Activated T-cell treated with anti-CD3 and anti-CD28 coated beads for 24 hours (primary cell): ENCODE measurements around the gene RTN4.
"Not testable (repeated sequence)": the region's sequence is repeated elsewhere in the genome, so short reads cannot be mapped to it uniquely, and the experiment has no call there.

Experiments used
- DNase-seq: peaks from one replicate; pipeline ENCODE4 v3.0.0-alpha.2; 2020; ENCODE audit warnings: low read depth

Gene RTN4, protein sequence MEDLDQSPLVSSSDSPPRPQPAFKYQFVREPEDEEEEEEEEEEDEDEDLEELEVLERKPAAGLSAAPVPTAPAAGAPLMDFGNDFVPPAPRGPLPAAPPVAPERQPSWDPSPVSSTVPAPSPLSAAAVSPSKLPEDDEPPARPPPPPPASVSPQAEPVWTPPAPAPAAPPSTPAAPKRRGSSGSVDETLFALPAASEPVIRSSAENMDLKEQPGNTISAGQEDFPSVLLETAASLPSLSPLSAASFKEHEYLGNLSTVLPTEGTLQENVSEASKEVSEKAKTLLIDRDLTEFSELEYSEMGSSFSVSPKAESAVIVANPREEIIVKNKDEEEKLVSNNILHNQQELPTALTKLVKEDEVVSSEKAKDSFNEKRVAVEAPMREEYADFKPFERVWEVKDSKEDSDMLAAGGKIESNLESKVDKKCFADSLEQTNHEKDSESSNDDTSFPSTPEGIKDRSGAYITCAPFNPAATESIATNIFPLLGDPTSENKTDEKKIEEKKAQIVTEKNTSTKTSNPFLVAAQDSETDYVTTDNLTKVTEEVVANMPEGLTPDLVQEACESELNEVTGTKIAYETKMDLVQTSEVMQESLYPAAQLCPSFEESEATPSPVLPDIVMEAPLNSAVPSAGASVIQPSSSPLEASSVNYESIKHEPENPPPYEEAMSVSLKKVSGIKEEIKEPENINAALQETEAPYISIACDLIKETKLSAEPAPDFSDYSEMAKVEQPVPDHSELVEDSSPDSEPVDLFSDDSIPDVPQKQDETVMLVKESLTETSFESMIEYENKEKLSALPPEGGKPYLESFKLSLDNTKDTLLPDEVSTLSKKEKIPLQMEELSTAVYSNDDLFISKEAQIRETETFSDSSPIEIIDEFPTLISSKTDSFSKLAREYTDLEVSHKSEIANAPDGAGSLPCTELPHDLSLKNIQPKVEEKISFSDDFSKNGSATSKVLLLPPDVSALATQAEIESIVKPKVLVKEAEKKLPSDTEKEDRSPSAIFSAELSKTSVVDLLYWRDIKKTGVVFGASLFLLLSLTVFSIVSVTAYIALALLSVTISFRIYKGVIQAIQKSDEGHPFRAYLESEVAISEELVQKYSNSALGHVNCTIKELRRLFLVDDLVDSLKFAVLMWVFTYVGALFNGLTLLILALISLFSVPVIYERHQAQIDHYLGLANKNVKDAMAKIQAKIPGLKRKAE

DNA sequence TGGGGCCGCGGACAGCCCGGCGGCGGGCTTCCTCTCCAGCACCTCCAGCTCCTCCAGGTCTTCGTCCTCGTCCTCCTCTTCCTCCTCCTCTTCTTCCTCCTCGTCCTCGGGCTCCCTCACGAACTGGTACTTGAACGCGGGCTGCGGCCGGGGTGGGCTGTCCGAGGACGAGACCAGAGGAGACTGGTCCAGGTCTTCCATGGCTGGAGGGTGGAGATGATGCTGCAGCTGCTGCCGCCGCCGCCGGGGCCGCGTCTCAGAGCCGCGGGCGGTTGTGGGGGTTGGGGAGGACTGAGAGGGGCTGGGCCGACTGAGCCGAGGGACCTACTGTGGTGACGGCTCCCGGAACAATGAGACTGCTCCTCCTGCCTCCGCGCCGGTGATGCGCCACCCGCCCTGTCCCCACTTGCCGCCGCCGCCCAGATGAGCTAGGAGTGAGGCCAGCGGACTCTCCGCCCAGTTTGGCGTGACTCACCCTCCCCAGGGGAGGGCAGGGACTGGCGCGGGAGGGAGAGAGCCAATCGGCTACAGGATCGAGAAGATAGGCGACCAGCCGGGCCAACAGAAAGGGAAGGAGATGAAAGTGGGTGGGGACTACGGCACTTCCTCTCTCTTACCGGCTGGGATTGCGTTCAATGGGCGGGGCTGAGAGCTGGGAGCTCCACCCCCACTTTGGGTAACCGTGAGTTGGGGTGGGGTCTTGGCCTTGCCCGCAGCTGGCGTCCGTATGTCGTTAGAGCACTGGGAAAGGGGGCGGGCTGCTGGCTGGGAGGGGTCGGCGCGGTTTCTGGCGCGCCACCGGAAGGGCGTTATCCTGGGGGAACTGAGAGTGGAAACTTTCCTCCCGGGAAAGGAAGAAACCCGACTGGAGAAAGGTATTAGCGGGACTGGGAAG, at the start of gene RTN4:
RTN4 (minus strand) TSS at position 352 of the 895 bp plus-strand sequence; CDS start at position 201, 151 bp downstream.
- peak; percentile 99 for DNase-seq

DNA sequence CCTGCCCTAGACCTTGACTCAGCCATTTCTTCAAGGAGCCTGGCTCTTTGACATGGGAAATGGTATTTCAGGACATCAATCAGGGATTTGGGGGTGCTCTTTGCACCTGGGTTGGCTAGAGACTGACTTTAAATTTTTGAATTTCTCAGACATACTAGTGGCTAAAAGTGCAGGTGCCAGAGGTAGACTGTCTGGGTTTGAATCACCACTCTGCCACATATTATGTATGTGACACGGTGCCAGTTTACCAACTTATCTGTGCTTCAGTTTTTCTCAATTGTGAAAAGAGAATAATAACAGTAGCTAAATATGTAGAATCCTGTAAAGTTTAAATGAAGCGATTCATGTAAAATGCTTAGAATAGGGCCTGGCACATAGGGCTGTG, 49.2 kb upstream of the RTN4 start:
- DNase-seq = no peak

DNA sequence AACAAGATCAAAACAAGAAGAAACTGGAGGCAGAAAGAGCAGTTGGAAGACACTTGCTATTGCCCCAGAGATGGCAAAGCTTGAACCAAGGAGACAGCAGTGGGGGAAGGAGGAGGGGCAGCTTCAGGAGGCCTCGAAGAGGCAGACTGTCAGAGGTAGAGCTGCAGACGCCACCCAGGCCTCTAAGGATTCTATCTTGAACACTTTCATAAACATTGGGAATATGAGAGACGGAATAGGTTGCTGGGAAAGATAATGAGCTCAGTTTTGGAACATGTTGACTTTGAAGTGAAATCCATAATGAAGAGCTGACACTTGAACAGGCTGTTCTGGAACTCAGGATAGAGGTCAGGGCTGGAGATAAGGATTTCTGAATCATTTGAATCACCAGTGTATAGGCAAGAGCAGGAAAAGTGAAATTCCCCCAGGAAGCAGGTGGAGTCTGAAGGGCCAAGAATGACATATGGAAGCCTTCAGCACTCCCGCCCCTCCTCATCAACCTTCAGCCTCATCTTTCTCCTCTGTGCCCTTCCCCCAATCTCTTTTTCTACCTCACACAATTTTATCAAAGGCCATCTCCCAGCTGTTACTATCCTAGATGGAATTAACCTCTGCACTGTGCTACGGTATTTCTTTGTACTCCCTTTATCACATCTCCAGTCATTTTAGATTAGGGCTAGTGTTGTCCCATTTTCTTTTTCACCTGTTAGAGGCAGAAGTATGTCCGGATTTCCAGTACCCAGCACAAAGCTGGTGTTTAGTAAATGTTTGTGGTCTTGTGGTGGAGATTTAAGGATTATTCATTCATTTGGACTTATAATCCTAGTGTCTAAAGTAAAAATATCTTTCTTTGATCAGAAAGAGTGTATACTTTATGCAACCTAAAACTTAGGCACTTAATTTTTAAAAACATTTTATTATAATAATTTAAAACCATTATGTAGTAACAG, 47.5 kb upstream of the RTN4 start:
- no peak for DNase-seq

DNA sequence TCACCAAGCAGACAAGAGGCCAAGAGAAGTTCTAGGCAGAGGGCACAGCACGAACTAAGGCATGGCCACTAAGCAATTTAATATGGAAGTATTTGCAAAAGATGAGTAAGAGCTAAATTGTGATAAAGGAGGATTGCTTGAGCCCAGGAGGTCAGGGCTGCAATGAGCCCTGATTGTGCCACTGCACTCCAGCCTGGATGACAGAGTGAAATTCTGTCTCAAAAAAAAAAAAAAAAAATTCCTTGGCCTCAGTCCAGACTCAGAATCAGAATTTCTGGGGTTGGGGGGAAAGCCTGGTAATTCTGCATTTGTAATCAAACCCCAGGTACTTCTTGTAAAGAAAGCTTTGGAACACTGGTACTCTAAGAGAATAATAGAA, 46.8 kb upstream of the RTN4 start:
- DNase-seq = no peak

DNA sequence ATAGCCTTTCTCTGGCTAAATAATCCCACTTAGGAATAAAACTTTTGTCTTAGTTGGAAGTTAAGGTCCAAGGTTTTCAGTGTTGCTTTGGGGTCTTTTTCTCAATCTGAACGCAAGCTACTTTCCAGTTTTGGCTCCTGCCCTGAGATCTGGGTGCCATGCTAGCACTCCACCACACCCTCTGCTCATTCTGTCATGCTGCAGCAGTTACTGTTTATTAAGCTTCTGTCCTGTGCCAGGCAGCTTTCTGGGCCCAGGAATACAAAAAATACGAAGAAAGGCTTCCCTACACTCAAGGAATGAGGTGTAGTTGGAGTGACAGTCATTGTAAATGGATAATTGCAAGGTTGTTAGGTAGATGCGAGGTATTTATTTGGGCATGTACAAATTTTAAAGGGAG, 46.3 kb upstream of the RTN4 start:
- no peak for DNase-seq

DNA sequence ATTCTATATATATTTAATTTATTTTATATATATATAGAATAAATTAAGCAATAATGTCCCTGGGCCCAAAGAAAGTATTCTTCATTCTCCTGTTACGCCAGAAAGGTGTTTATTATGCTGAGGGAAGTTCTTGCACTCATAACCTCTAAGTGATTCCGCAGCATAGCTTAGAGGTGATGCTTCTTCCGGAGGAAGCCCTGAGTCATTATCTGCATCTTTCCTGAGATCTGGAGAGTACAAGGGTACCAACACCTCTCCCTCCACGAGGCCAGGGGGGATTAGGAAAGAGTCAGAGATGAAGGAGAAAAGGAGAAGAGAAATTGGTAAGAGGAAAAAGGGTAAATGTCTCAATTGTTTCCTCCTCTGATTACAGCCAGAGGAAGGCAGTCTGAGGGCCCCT, 43.1 kb upstream of the RTN4 start:
- no peak for DNase-seq

DNA sequence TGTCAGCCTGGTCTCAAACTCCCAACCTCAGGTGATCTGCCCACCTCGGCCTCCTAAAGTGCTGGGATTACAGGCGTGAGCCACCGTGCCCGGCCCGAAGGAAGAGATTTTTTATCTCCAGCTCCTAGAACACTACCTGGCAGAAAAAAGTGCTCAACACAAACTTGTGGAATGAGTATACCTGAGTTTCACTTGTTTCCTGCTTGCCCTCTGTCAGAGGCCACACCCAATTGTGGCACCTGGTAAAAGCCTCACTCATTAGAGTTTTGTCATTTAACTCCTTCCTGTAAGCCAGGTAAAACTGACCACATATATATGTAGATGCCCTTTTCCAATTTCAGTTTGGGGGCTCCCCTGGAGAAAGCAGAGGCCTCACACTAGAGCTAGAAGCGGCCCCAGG, 42.2 kb upstream of the RTN4 start:
- DNase-seq = no peak

DNA sequence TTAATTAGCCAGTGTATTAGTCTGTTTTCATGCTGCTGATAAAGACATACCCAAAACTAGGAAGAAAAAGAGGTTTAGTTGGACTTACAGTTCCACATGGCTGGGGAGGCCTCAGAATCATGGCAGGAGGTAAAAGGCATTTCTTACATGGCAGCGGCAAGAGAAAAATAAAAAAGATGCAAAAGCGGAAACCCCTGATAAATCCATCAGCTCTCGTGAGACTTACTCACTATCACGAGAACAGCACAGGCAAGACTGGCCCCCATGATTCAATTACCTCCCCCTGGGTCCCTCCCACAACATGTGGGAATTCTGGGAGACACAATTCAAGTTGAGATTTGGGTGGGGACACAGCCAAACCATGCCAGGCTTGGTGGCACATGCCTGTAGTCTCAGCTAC, 41.4 kb upstream of the RTN4 start:
- not testable (repeated sequence) for DNase-seq

DNA sequence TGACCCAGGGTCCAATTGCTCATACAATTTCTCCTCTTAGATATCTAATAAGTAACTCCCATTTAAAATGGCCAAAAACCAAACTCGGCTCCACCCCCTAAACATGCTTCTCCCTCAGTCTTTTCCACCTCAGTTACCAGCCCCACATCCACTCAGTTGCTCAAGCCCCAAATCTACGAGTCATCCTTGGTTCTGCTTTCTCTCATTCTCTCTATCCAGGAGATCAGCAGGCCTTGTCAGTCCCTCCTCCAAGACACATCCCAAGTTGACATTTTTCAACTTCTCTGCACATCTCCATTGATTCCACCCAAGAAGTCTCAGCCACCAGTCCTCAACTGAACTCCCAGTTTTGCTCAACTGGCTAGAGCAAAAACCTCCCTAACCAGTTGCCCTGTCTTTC, 40.5 kb upstream of the RTN4 start:
- no peak for DNase-seq

DNA sequence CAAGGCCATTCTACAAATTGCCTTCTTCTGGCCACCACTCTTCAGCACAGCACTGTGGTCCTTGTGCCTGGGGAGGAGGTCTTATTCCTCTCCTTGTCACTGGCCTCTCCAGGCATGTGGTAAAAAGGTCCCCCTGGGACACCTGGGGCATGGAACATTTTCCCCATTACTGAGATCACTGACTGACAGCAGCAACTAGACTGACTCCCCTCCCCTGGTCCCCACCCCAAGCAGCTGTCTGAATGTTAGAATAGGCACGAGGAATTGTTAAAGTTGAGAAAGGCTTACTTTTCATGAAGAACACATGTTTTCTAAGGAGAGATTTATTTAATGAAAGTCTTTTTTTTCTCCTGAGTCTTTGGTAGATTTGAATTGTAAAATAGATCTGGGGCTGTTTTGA, 39.5 kb upstream of the RTN4 start:
- no peak for DNase-seq

DNA sequence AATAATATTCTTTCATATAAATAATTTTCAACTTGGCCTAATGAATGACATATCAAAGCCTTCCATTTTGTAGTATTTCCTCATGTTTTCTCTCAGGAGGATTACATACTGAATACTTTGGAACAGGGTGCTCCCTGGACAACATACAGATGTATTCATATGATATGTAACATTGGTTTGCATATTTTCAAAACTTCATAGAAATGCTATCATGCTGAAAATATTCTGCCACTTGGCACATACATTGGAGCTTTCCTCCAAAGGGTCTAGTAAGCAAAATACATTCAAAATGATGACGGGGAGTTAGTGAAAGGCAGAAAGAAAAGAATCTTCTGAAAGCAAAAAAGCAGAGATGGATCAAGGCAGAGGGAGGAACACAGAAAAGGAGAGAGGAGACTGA, 38.1 kb upstream of the RTN4 start:
- DNase-seq = no peak

DNA sequence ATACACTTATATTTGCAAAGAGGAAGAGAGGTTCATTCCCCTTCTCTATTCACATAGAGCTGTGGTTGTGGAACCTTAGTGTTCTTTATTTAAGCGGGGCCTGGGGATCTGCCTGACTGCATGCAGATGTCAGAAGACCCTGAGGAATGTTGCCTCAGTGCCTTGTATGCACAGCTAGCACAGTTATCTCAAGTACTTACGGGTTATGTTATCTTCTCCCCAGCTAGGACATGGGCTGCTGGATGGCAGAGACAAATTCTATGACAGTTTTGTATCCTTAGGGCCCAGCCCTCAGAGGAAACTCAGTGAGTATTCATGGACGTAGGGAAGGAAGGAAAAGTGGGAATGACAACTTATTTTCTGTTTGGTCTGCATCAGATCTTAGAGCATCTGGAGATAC, 37.7 kb upstream of the RTN4 start:
- DNase-seq = no peak

DNA sequence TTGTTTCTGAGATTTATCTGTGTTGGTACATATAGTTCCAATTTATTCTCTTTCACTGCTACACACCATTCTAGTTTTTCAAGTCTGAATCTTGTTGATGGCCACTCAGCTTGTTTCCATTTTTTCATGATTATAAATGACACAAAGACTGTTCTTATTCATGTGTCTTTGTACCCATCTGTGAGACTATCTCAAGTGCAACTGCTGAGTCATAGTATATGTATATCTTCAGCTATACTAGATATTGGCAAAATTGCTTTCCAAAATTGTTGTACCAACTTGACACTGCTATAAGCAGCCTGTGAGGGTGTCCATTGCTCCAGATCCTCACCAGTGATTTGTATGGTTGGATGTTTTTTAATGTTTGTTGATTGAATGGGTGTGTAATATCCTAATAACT, 37.2 kb upstream of the RTN4 start:
- DNase-seq = no peak

DNA sequence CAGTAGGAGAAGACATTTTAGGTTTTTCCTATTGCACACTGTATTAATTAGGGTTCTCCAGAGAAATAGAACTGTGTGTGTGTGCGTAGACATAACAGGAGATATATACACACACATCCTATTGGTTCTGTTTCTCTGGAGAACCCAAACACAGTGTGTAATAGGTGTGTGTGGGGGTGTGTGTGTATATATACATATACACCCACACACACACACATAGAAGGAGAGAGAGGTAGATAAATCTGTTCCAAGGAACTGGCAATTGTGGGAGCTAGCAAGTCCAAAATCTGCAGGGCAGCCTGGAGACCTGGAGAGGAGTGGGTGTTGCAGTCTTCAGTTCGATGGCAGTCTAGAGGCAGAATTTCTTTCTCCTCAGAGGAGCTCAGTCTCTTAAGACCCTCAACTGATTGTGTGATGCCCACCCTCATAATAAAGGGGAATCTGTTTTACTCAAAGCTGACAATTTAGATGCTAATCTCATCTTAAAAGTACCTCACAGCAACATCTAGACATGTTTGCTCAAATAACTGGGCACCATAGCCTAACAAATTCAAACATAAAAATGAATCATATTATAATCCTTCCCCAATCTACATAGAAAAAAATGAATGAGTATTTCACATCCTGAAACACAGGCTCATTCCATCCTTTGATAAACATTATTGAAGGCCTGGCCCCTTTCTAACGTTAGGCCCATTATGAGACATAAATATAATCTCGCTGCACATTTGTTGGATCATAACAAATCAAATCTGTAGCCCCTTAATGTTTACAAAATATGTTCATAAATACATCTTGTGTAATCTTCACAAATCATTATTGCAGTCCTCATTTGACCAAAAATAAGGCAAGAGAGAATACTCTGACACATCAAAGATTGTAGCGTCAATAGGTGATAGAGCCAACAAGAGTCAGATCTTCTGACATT, 35.1 kb upstream of the RTN4 start:
- DNase-seq = no peak

DNA sequence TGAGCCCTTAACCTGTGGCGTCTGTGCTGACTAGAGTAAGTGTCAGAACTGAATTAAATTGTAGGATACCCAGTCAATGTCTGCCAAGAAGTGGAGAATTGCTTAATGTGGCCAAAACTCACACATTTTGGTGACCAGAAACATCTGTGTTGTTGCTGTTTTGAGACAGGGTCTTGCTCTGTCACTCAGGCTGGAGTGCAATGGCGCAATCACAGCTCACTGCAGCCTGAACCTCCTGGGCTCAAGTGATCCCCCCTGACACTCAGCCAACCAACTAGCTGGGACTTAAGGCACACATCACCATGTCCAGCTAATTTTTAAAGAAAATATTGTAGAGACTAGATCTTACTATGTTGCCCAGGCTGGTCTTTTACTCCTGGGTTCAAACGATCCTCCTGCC, 34.4 kb upstream of the RTN4 start:
- no peak for DNase-seq

DNA sequence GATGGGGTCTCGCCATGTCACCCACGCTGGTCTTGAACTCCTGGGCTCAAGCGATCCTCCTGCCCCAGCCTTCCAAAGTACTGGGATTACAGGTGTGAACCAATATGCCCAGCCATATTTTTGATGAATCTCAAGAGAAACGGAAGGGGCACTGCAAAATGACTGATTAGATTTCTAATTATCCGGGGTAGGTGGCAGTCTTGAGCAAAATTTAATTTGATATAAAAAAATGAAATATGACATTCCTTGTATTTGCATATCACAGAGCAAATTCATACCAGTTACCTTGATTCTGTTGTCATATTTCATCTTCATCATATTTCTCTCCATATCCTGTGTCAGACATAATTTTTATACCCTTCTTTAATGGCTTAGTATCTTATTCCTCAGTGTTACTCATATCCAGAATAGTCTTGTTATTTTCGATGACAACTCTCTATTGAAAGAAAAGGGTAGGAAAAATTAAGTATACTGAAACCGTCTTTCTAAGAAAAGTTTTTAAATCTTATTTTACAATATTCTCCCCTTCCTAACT, 30.0 kb upstream of the RTN4 start:
- no peak for DNase-seq

DNA sequence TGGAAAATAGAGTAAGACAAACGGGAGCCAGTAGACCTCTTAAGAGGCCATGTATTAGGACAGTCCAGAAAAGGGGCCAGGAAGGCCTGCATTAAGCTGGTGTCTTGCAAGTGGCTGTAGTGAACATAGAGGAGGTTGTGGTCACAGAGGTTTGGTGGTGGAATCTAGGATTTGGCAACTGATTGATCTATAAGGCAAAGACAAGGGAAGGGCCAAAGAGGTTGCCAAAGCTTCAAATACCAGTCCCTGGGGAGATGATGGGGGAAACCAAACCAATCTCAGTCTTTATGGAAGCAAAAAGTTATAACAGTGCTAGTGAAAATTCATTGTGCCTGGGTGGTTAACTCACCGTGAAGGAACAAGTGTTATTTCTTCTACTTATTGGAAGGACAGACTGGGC, 28.7 kb upstream of the RTN4 start:
- DNase-seq = no peak

DNA sequence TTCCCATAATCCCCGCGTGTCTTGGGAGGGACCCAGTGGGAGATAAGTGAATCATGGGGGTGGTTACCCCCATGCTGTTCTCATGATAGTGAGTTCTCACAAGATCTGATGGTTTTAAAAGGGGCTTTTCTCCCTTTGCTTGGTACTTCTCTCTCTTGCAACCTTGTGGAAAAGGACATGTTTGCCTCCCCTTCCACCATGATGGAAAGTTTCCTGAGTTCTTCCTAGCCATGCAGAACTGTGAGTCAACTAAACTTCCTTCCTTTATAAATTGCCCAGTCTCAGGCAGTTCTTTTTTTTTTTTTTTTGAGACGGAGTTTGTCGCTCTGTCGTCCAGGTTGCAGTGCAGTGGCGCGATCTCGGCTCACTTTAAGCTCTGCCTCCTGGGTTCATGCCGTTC, 26.5 kb upstream of the RTN4 start:
- DNase-seq = no peak

DNA sequence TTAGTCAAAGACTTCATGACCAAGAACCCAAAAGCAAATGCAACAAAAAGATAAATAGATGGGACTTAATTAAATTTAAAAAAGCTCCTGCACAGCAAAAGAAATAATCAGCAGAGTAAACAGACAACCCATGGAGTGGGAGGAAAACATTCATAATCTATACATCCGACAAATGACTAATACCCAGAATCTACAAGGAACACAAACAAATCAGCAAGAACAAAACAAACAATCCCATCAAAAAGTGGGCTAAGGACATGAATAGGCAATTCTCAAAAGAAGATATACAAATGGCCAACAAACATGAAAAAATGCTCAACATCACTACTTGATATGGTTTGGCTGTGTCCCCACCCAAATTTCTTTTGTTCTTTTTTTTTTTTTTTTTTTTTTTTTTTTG, 25.8 kb upstream of the RTN4 start:
- DNase-seq = not testable (repeated sequence)
